ENCODE measurements around the gene MOV10L1.

The MOV10L1 gene

GRCh38 chr22:50118557-50119168, 28.9 kb downstream of the MOV10L1 start:
- TF ChIP-seq CTCF (IDR thresholded peaks at IDR 0.05; ENCODE audit: low read length) = no peak
- TF ChIP-seq EZH2 (IDR thresholded peaks at IDR 0.05; ENCODE audit: borderline replicate concordance, low read length) = no peak
- Histone ChIP-seq H3K4me1 (ENCODE audit: insufficient read depth, low read length, severe bottlenecking) (peaks cover 15% of the 10 kb centered on the region), H3K27me3 (ENCODE audit: insufficient read depth, low read length) (no peaks in the 10 kb centered on the region), H3K9ac (ENCODE audit: low read length) (no peak overlapping the region), H4K20me1 (ENCODE audit: insufficient read depth, low read length) (no peaks in the 10 kb centered on the region), H3K4me3 (ENCODE audit: low read depth, low read length, poor library complexity, severe bottlenecking) (no peak overlapping the region), H3K4me2 (ENCODE audit: low read length) (no peak overlapping the region), H3K9me2 (ENCODE audit: low read depth, low read length) (no peaks in the 10 kb centered on the region), H3K9me3 (ENCODE audit: low read length) (no peaks in the 10 kb centered on the region; the same call in 1 of the 2 replicates), H3K36me3 (ENCODE audit: insufficient read depth, low read length) (no peaks in the 10 kb centered on the region), H3K79me2 (ENCODE audit: insufficient read depth, low read length) (no peaks in the 10 kb centered on the region), H2AFZ (ENCODE audit: low read length) (no peak overlapping the region), H3K27ac (ENCODE audit: low read depth, low read length, poor library complexity, severe bottlenecking) (no peak overlapping the region), H3F3A (ENCODE audit: insufficient read depth, low read length) (no peaks in the 10 kb centered on the region)

GRCh38 chr22:50119169-50119767, 29.5 kb downstream of the MOV10L1 start:
- Histone ChIP-seq H3K9me3 (ENCODE audit: low read length) (no peaks in the 10 kb centered on the region; the same call in 1 of the 2 replicates), H3K27me3 (ENCODE audit: insufficient read depth, low read length) (no peaks in the 10 kb centered on the region), H3K4me1 (ENCODE audit: insufficient read depth, low read length, severe bottlenecking) (peaks cover 15% of the 10 kb centered on the region), H3K4me2 (ENCODE audit: low read length) (no peak overlapping the region), H2AFZ (ENCODE audit: low read length) (no peak overlapping the region), H3K27ac (ENCODE audit: low read depth, low read length, poor library complexity, severe bottlenecking) (no peak overlapping the region), H3F3A (ENCODE audit: insufficient read depth, low read length) (no peaks in the 10 kb centered on the region), H3K36me3 (ENCODE audit: insufficient read depth, low read length) (no peaks in the 10 kb centered on the region), H3K9me2 (ENCODE audit: low read depth, low read length) (no peaks in the 10 kb centered on the region), H4K20me1 (ENCODE audit: insufficient read depth, low read length) (no peaks in the 10 kb centered on the region), H3K9ac (ENCODE audit: low read length) (no peak overlapping the region), H3K4me3 (ENCODE audit: low read depth, low read length, poor library complexity, severe bottlenecking) (no peak overlapping the region), H3K79me2 (ENCODE audit: insufficient read depth, low read length) (no peaks in the 10 kb centered on the region)
- TF ChIP-seq EZH2 (IDR thresholded peaks at IDR 0.05; ENCODE audit: borderline replicate concordance, low read length) = no peak
- no peak for TF ChIP-seq CTCF (IDR thresholded peaks at IDR 0.05; ENCODE audit: low read length)

- no peaks in the 10 kb centered on the region for H3K79me2 ChIP-seq (ENCODE audit: insufficient read depth, low read length)
- TF ChIP-seq CTCF (IDR thresholded peaks at IDR 0.05; ENCODE audit: low read length) (no peak), EZH2 (IDR thresholded peaks at IDR 0.05; ENCODE audit: borderline replicate concordance, low read length) (no peak)
- no peak overlapping the region for H2AFZ ChIP-seq (ENCODE audit: low read length)
- no peaks in the 10 kb centered on the region for H3K27me3 ChIP-seq (ENCODE audit: insufficient read depth, low read length)
- no peaks in the 10 kb centered on the region for H4K20me1 ChIP-seq (ENCODE audit: insufficient read depth, low read length)
- no peaks in the 10 kb centered on the region for H3F3A ChIP-seq (ENCODE audit: insufficient read depth, low read length)
- H3K9me3 ChIP-seq (ENCODE audit: low read length) = no peaks in the 10 kb centered on the region; the same call in 1 of the 2 replicates
- no peak overlapping the region for H3K4me3 ChIP-seq (ENCODE audit: low read depth, low read length, poor library complexity, severe bottlenecking)
- no peak overlapping the region for H3K9ac ChIP-seq (ENCODE audit: low read length)
- no peaks in the 10 kb centered on the region for H3K9me2 ChIP-seq (ENCODE audit: low read depth, low read length)
- H3K36me3 ChIP-seq (ENCODE audit: insufficient read depth, low read length) = no peaks in the 10 kb centered on the region
- no peak overlapping the region for H3K4me2 ChIP-seq (ENCODE audit: low read length)
- H3K4me1 ChIP-seq (ENCODE audit: insufficient read depth, low read length, severe bottlenecking) = peaks cover 15% of the 10 kb centered on the region
- no peak overlapping the region for H3K27ac ChIP-seq (ENCODE audit: low read depth, low read length, poor library complexity, severe bottlenecking)
Measured at GRCh38 chr22:50119768-50120251, 30.0 kb downstream of the MOV10L1 start.
